Body of pancreas (tissue), 2 donors: Measurements from ENCODE around the gene CDC42EP5. TPM values are rescaled to one million over a fixed set of nuclear protein-coding genes. Genes with fewer than 3 reads are reported as not detected.
A peak's percentile ranks its signal among the peaks of the same experiment; 100 is the strongest.

ENCODE experiments used
- small RNA-seq: library from RNA; depleted of rRNA; stranded (forward); fragments of <200 nt; gene quantifications from one replicate; pipeline ENCODE3, GENCODE V24; 2016
- total RNA-seq, 2 donors: library from RNA; depleted of rRNA; stranded (reverse); fragments of >200 nt; gene quantifications; one replicate each; pipeline ENCODE4 v1.1.0, GENCODE V29; 2016

Gene CDC42EP5
- total RNA-seq, 2 donors from 2014 or later: 18.2 to 92.9 TPM

Small RNA genes within 50 kb of the gene (small RNA-seq; reads per million reads assigned to genes)
- gene AC245884.3: 0.47 reads per million, percentile 1 among the genes with 10 or more reads in this experiment

Other genes with a start within 250 kb of the CDC42EP5 start
- not detected for gene LILRA6, start 230.5 kb downstream of the CDC42EP5 start, total RNA-seq
- 1 to 10 TPM; 3.1 to 6.6 TPM for gene LILRB5, start 216.0 kb downstream of the CDC42EP5 start, total RNA-seq
- gene LILRB2, start 192.2 kb downstream of the CDC42EP5 start, total RNA-seq: 1 to 10 TPM in 1 of 2 donors, under 1 TPM in 1; 0.78 to 1.3 TPM
- gene LILRA5, start 160.1 kb downstream of the CDC42EP5 start, total RNA-seq: under 1 TPM in 1 of 2 donors, not detected in 1; 0.78 TPM
- gene LILRA4, start 134.1 kb downstream of the CDC42EP5 start, total RNA-seq: not detected
- 10 to 100 TPM in 1 of 2 donors, 1 to 10 TPM in 1; 2.9 to 35.6 TPM for gene LAIR1, start 108.4 kb downstream of the CDC42EP5 start, total RNA-seq
- 10 to 100 TPM; 20.5 to 88.7 TPM for gene TTYH1, start 57.8 kb downstream of the CDC42EP5 start, total RNA-seq
- 100 to 1,000 TPM; 182 to 290 TPM for gene LENG8, start 24.1 kb downstream of the CDC42EP5 start, total RNA-seq
- gene LENG9, start 9.5 kb downstream of the CDC42EP5 start, total RNA-seq: 10 to 100 TPM; 21.8 to 25.7 TPM
- not detected for gene LAIR2, start 29.5 kb upstream of the CDC42EP5 start, total RNA-seq
- gene LILRA2, start 100.5 kb upstream of the CDC42EP5 start, total RNA-seq: 1 to 10 TPM in 1 of 2 donors, not detected in 1; 1.6 TPM
- gene LILRA1, start 120.3 kb upstream of the CDC42EP5 start, total RNA-seq: under 1 TPM in 1 of 2 donors, not detected in 1; 0.26 TPM
- gene LILRB1, start 157.2 kb upstream of the CDC42EP5 start, total RNA-seq: under 1 TPM; 0.33 to 0.52 TPM
- 1 to 10 TPM in 1 of 2 donors, under 1 TPM in 1; 0.99 to 1.0 TPM for gene LILRB4, start 189.7 kb upstream of the CDC42EP5 start, total RNA-seq